Measurements from ENCODE around the gene UGT1A7.
"Not testable (repeated sequence)": the region's sequence is repeated elsewhere in the genome, so short reads cannot be mapped to it uniquely, and the experiment has no call there.

The UGT1A7 gene

GRCh38 chr2:233681521-233682099 is at the start of gene UGT1A7:
UGT1A7 (plus strand) TSS chr2:233681901; CDS start chr2:233681938, 37 bp downstream.
- DNase-seq: no peak

DNA sequence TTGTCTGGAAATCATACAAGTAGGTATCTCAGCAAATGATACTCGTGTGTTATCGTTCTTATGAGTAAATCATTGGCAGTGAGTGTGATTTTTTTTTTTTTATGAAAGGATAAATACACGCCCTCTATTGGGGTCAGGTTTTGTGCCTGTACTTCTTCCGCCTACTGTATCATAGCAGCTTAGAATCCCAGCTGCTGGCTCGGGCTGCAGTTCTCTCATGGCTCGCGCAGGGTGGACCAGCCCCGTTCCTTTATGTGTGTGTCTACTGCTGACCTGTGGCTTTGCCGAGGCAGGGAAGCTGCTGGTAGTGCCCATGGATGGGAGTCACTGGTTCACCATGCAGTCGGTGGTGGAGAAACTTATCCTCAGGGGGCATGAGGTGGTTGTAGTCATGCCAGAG is 45.4 kb upstream of the UGT1A7 start, which contains the start of gene UGT1A10:
Gene UGT1A10, plus strand, starts transcription at position 143 of the 400 bp plus-strand sequence. Its CDS starts 75 bp downstream, at position 218.
- not testable (repeated sequence) for DNase-seq

GRCh38 chr2:233638836-233639235 is 42.9 kb upstream of the UGT1A7 start:
- no peak for DNase-seq

- no peak for DNase-seq
These were observed 41.8 kb upstream of the UGT1A7 start for GRCh38 chr2:233639860-233640259.

DNA sequence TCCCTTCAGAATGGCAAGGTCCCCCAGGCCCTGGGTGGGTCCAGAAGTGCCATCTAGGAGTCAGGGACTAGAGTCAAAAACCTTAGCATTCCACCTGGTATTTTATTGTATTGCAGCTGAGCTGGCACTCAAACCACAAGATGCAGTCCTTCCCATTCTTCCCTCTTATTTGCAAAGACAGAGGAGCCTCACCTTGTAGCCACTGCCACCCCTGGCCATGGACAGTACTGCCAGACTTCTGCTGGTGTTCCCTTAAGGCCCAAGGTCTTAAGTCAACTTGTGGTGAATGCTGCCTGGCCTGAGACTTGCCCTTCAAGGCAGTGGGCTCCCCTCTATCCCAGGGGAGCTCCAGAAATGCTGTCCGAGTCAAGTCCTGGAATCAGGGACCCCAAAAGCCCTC is 38.6 kb upstream of the UGT1A7 start:
- DNase-seq: no peak

GRCh38 chr2:233646033-233646432 is 35.7 kb upstream of the UGT1A7 start:
- DNase-seq: not testable (repeated sequence)

GRCh38 chr2:233650981-233651380 is 30.7 kb upstream of the UGT1A7 start:
- no peak for DNase-seq

DNA sequence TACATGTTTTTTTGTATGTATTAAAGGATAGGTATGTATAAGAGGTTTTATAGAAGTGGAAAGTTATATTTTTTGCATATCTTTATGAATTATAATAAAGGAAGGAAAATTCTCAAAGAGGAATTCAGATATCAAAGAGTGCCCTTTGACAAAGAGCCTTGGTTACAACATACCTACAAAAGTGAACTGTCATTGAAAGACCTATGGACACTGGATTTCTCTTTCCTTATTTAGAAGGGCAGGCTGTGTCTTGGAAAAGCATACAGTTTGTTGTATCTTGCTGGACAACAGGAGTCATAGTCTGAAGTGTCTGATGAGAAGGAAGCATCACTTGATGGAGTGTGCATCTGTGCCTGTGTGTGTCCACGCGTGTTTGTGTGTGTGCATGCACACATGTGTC is 30.3 kb upstream of the UGT1A7 start:
- no peak for DNase-seq

GRCh38 chr2:233654501-233654900 is 27.2 kb upstream of the UGT1A7 start:
- DNase-seq: no peak

DNA sequence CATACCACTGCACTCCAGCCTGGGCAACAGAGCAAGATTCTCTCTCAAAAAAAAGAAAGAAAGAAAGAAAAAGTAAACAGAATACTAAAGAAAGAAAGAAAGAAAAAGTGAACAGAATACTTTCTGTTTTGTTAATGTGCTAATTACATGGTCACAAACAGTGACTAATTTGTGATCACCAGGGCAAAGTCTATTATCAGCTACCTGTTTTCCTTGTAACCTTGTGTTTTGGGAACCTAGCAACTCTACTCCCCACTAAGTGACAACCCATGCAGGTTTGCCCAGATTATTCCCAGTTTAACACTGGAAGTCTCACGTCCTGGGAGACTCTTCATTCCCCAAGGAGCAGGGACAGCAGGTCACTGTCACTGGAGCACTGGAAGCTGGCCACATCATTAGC is 26.7 kb upstream of the UGT1A7 start:
- DNase-seq: no peak

DNA sequence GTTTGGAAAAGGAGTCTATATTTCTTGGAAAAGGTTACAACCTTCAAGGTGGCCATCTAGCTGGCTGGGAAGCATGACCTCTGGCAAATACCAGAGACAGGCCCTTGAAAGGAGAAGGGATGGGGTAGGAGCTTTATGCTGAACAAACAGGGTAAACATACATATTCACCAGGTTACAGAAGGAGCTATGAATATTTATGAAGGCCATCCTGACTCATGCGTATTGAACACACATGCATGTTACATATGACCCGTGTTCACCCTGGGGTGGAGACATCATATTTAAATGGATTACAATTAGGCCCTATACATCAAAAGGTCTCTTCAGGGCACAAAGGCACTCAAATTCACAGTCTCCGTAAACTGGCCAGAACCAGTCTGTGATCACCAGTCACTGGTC is 25.8 kb upstream of the UGT1A7 start:
- DNase-seq: not testable (repeated sequence)

- DNase-seq: no peak
These were observed 25.3 kb upstream of the UGT1A7 start for GRCh38 chr2:233656443-233656842.

- DNase-seq: no peak
These were observed 23.1 kb upstream of the UGT1A7 start for GRCh38 chr2:233658610-233659009.

DNA sequence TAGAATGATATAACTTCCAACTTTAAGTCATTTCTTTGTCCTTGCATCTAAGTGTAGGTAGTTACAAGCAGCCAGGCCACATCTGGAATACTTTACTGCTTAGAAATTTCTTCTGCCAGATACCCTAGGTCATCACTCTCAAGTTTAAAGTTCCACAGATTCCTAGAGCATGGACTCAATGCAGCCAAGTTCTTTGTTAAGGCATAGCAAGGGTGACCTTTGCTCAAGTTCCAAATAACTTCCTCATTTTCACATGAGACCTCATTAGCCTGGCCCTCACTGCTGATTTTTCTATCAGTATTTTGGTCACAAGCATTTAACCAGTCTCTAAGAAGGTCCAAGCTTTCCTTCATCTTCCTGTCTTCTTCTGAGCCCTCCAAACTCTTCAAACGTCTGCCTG is 17.8 kb upstream of the UGT1A7 start:
- no peak for DNase-seq

GRCh38 chr2:233668605-233669260 is 13.0 kb upstream of the UGT1A7 start:
- no peak for DNase-seq

DNA sequence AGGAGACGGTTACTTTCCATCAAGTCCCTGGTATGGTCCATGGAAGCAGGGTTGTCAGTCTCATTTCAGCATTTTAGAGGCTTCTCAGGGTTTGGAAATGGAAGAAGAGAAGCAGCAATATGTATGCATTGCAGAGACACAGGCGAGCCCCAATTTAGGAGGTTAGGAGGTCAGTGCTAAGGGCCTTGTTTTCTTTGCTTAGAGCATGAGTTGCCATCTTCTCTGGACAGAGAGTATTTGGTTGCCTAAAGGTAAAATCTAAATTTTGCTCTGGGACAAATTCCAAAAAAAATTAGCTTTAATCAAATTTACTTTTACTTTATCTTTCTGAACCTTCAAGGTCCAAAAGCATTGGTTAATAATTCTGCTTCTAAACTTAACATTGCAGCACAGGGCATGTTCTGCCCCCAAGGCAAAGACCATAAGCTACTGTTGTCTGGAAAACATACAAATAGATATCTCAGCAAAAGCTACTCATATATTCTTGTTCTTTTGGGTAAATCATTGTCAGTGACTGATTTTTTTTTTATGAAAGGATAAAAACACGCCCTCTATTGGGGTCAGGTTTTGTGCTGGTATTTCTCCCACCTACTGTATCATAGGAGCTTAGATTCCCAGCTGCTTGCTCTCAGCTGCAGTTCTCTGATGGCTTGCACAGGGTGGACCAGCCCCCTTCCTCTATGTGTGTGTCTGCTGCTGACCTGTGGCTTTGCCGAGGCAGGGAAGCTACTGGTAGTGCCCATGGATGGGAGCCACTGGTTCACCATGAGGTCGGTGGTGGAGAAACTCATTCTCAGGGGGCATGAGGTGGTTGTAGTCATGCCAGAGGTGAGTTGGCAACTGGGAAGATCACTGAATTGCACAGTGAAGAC is 10.2 kb upstream of the UGT1A7 start, which contains the start of gene UGT1A9:
Gene UGT1A9, plus strand, starts transcription at position 609 of the 872 bp plus-strand sequence. Its CDS starts 37 bp downstream, at position 646.
- DNase-seq: no peak

GRCh38 chr2:233672886-233673285 is 8.8 kb upstream of the UGT1A7 start:
- no peak for DNase-seq

DNA sequence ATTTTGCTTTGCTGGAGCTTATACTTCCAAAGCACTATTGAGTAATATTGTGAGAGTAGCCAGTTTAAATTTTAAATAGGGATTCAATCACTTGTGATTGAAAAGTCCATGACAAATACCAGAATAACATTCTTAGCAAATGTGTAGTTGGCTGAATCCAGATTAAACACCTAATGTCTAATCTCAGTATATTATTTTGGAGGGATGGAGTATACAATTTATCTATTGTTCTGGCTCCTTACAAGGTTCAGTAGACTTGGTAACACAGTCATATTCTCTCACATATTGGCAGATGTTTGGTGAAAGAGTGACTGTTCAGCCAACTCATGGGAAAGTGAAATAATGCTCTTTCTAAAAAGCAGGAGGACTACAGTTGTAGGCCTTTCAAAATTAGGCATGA is 7.8 kb upstream of the UGT1A7 start:
- no peak for DNase-seq

- DNase-seq: no peak
These were observed 7.4 kb upstream of the UGT1A7 start for GRCh38 chr2:233674314-233674713.

DNA sequence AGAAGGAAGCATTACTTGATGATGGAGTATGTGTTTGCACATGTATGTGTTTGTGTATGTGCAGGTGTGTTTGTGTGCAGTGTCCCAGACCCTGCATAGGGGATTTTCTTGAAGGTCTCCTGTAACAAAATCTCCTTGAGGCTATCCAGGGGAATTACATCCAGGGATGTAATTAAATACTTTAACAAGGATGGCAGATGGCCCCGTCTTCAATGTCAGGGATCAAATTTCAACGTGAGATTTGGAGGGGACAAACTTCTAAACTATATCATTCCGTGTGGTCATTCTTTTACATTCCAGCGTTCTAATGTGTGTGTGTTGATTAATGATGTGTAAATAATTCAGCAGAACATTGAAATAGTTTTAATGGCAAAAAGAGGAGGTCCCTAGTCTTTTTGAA is 6.7 kb upstream of the UGT1A7 start:
- peak; percentile 31 for DNase-seq

DNA sequence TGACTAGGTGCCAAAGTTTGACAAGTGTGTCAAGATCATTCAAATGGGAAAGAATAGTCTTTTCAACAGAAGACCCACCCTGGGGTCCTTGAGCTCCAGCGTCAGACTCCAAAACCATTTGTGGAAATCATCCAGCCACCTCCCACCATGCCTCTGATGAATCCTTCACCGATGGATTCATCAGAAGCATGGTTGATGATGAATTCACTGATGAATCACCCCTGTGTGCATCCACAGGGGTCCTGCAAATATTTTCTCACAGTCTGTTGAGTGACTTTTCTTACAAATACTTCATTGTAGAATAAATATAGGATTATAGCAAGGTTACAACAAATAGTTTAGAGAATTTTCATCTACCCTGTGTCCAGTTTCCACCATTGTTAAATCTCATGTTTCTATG is 5.7 kb upstream of the UGT1A7 start:
- no peak for DNase-seq

DNA sequence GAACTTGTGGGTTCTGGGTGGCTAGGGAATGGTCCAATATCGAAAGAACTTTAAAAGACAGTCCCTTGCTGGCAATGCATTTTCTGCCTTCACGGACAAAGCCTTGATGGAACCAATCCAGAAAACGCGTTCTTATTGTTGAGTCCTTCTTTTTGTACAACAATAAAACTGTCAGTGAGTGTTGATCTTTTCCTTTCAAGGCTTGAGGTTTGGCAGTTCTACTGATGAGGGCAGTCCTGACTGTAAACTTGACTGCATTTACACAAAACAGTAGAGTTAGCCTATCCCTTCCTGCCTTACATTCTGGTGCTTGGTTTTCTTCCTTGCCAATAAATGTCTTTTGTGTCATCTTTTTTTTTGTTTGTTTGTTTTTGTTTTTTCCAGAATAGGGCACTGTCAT is 2.5 kb upstream of the UGT1A7 start:
- no peak for DNase-seq

DNA sequence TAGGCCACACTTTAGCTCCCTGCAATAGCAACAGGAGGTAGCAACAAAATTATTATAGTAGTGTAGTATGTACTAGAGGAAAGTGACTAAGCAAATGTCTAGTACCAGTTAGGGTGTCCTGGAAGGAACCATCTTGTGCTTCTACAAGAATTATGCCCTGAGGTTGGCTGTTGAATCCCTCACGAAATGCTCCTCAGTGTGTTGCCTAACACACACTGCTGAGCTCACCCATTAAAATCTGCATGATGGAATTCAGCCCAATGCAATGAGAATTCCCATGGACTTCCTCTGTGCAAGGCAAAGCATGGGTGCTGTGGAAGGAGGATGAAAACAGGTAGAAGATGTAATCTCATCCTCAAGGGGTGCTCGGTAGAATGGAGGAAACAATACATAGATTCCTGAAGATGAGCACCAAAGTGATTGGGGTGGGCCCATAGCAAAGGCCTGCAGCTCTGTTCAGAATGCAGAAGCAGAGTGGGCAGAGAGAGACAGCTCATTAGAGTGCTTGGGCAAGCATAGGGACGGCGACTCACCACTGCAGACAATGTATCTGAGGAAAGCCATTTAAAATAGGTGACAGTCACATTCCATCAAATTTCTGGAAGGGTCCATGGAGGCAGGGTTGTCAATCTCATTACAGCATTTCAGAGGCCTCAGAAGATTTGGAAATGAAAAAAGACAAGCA is 1.2 kb upstream of the UGT1A7 start:
- DNase-seq: no peak

All from NCI-H2171 (cell line).